ENCODE results near the gene NLGN1. TPM values are rescaled to one million over a fixed set of nuclear protein-coding genes. Genes with fewer than 3 reads are reported as not detected.

NLGN1 gene
- total and polyA plus RNA-seq, 2 of the 8 experiments (the other 6 are each of a cell fraction or from before 2014, with no cell fraction given): 7.8 to 14.8 TPM

DNA sequence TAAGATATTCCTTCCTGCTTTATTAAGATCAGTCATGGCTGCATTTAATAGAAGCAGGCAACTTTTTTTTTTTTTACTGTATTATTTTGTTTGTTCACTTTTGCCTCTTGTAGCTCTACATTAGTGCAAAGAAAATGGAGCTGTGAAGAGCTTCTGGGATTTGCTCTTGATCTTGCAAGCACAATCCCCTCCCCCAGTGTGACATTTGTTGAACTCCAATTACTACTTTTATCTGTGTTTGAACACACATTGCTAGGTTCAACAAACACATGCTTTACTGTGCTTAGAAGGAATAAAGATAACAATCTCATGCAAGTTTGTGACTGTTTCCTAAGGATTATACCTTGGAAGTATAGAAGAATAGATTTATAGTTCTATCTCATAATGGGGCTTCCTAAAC is 648.8 kb downstream of the NLGN1 start:
- Histone ChIP-seq H2AK5ac (ENCODE audit: low read depth, low read length) (no peak overlapping the region), H3K14ac (ENCODE audit: insufficient read length) (no peak overlapping the region), H3K4me3 (ENCODE audit: extremely low read depth in 1 of 4, insufficient read depth in 2 of 4, low read depth in 3 of 4, low read length in 4 of 4) (no peak overlapping the region), H3K79me2 (ENCODE audit: control insufficient read depth in 1 of 2, insufficient read depth in 2 of 2, low read length in 2 of 2) (no peaks in the 10 kb centered on the region), H4K91ac (replicated peaks; ENCODE audit: insufficient read length, low read length) (no peak overlapping the region), H4K8ac (ENCODE audit: extremely low read depth, insufficient read depth, low read length) (no peak overlapping the region), H2BK5ac (ENCODE audit: low read depth, low read length) (no peak overlapping the region), H2BK20ac (ENCODE audit: low read length) (no peak overlapping the region), H3K4me1 (replicated peaks in 1 of 4; ENCODE audit: control insufficient read depth in 3 of 4, insufficient read depth in 4 of 4, low read length in 3 of 4) (no peaks in the 10 kb centered on the region; a peak in 1 of 7 replicates), H2AFZ (ENCODE audit: low read length) (no peak overlapping the region), H3K4me2 (ENCODE audit: insufficient read depth in 1 of 2, low read depth in 2 of 2, low read length in 2 of 2) (no peak overlapping the region), H2BK15ac (ENCODE audit: low read length) (no peak overlapping the region), H2BK12ac (ENCODE audit: low read depth, low read length) (no peak overlapping the region), H3K18ac (ENCODE audit: extremely low read depth, low read length) (no peak overlapping the region), H3K79me1 (ENCODE audit: low read depth, low read length) (no peaks in the 10 kb centered on the region), H3K23ac (ENCODE audit: insufficient read length) (no peak overlapping the region), H4K20me1 (replicated peaks in 1 of 2; ENCODE audit: control insufficient read depth in 1 of 2, insufficient read depth in 2 of 2, low read length in 2 of 2) (no peaks in the 10 kb centered on the region), H3K27ac (ENCODE audit: low read depth, low read length) (no peak overlapping the region), H3K9ac (replicated peaks in 1 of 4; ENCODE audit: extremely low read depth in 1 of 4, low read depth in 3 of 4, low read length in 3 of 4) (no peak overlapping the region), H3K27me3 (replicated peaks in 1 of 4; ENCODE audit: control insufficient read depth in 3 of 4, extremely low read depth in 1 of 4, insufficient read depth in 3 of 4, low read length in 3 of 4) (no peaks in the 10 kb centered on the region), H3K4ac (replicated peaks; ENCODE audit: insufficient read length, low read depth, low read length) (no peak overlapping the region), H4K5ac (ENCODE audit: insufficient read length, low read depth, low read length) (no peak overlapping the region), H3K56ac (replicated peaks; ENCODE audit: insufficient read length, low read depth, low read length) (no peak overlapping the region), H3K23me2 (ENCODE audit: low read depth, low read length) (no peaks in the 10 kb centered on the region), H3K36me3 (ENCODE audit: control insufficient read depth in 2 of 4, insufficient read depth in 4 of 4, low read length in 3 of 4) (no peaks in the 10 kb centered on the region), H3K9me3 (ENCODE audit: insufficient read depth in 2 of 2, low read depth in 1 of 2, low read length in 1 of 2) (0 out of 4 replicates have a peak, but pooled peaks cover 3 to 5% of the 10 kb centered on the region in 2 experiments), H2BK120ac (replicated peaks; ENCODE audit: low read depth, low read length) (no peak overlapping the region)
- CTCF ChIA-PET (ENCODE audit: partially characterized antibody): interaction anchor here (0.6 kb wide), 1 partner anchor 51 kb away, joined by 4 read pairs; no protein-coding TSS in a partner anchor
- FAIRE-seq (no peak), DNase-seq (ENCODE audit: low read depth in 1 of 2, low spot score in 2 of 2) (no peak)
- POLR2A ChIA-PET (ENCODE audit: partially characterized antibody): no interaction called here
- no peak for TF ChIP-seq POU5F1 (IDR thresholded peaks at IDR 0.05; ENCODE audit: low read depth, low read length)
- TF ChIP-seq, protein P1, sequence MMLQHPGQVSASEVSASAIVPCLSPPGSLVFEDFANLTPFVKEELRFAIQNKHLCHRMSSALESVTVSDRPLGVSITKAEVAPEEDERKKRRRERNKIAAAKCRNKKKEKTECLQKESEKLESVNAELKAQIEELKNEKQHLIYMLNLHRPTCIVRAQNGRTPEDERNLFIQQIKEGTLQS (IDR thresholded peaks at IDR 0.05; ENCODE audit: insufficient read depth, low read depth, low read length): no peak
- TF ChIP-seq YY1 (IDR thresholded peaks at IDR 0.05; ENCODE audit: low read depth, low read length): no peak
- no peak for TF ChIP-seq PHF8 (conservative IDR thresholded peaks at IDR 0.05; ENCODE audit: low read depth, low read length)
- no peak for TF ChIP-seq CHD2 (IDR thresholded peaks at IDR 0.05; ENCODE audit: low read length)
- TF ChIP-seq NANOG (IDR thresholded peaks at IDR 0.05; ENCODE audit: insufficient read depth, low read depth, low read length, poor library complexity, severe bottlenecking): no peak
- TF ChIP-seq CTBP2 (IDR thresholded peaks at IDR 0.05; ENCODE audit: borderline replicate concordance, insufficient read depth, insufficient read length, low read length): no peak
- TF ChIP-seq ASH2L (IDR thresholded peaks at IDR 0.05; ENCODE audit: low read length): no peak
- no peak for TF ChIP-seq NRF1 (IDR thresholded peaks at IDR 0.05; ENCODE audit: low read depth, low read length)
- TF ChIP-seq SAP30 (IDR thresholded peaks at IDR 0.05; ENCODE audit: insufficient read depth, insufficient replicate concordance, low read length): no peak
- no peak for TF ChIP-seq RAD21 (IDR thresholded peaks at IDR 0.05 in 1 of 2, conservative IDR thresholded peaks at IDR 0.05 in 1 of 2; ENCODE audit: low read depth in 2 of 2, low read length in 2 of 2)
- TF ChIP-seq RXRA (IDR thresholded peaks at IDR 0.05; ENCODE audit: insufficient read depth, low read depth, low read length): no peak
- no peak for TF ChIP-seq TAF7 (optimal IDR thresholded peaks at IDR 0.05; ENCODE audit: borderline replicate concordance, low read depth, low read length)
- no peak for TF ChIP-seq TCF12 (IDR thresholded peaks at IDR 0.05; ENCODE audit: low read depth, low read length)
- TF ChIP-seq SRF (IDR thresholded peaks at IDR 0.05; ENCODE audit: low read depth, low read length): no peak
